Natural killer cell (primary cell): ENCODE data around the gene NGB. TPM values are rescaled to one million over a fixed set of nuclear protein-coding genes. Genes with fewer than 3 reads are reported as not detected.

ENCODE experiments used
- ATAC-seq, 3 donors: fragments of 150-1000 bp in 2 of 3; fragments of 200-7000 bp in 1 of 3; cut with Tn5 transposase; 1 replicate in 1 of 3; 2 replicates in 2 of 3; pipeline ENCODE4 v1.10.0; 2021; ENCODE audit warnings: mild to moderate bottlenecking in 2 of 3, moderate library complexity in 2 of 3
- DNase-seq, 2 donors: peaks; one replicate each; pipeline versions ENCODE4 v3.0.0 to v3.0.0-alpha.2; 2013 to 2021; ENCODE audit warnings: mixed read lengths in 1 of 2
- H3K27ac ChIP-seq: one replicate; pipeline ENCODE4 v1.5.1; 2013; ENCODE audit warnings: mild to moderate bottlenecking, low read length
- H3K27me3 ChIP-seq: one replicate; pipeline ENCODE4 v1.6.1; 2013; ENCODE audit warnings: low read length; ENCODE audit not compliant: control insufficient read depth, insufficient read depth
- H3K36me3 ChIP-seq: one replicate; pipeline ENCODE4 v1.6.1; 2013; ENCODE audit warnings: low read length; ENCODE audit not compliant: control insufficient read depth, insufficient read depth
- H3K4me1 ChIP-seq: one replicate; pipeline ENCODE4 v1.6.1; 2013; ENCODE audit warnings: low read length; ENCODE audit not compliant: control insufficient read depth, insufficient read depth
- H3K4me3 ChIP-seq: one replicate; pipeline ENCODE4 v1.5.1; 2013; ENCODE audit warnings: low read length
- H3K9me3 ChIP-seq: one replicate; pipeline ENCODE4 v1.6.1; 2013; ENCODE audit warnings: low read length; ENCODE audit not compliant: control insufficient read depth, insufficient read depth
- H3K27ac Mint-ChIP-seq, 2 donors: one replicate each; pipeline ENCODE4 v1.8.0; 2022; ENCODE audit warnings: mild to moderate bottlenecking in 2 of 2, mixed read lengths in 2 of 2, moderate library complexity in 1 of 2
- H3K27me3 Mint-ChIP-seq, 2 donors: one replicate each; pipeline ENCODE4 v1.8.0; 2022; ENCODE audit warnings: low read depth in 2 of 2, mixed read lengths in 2 of 2
- H3K36me3 Mint-ChIP-seq: one replicate; pipeline ENCODE4 v1.8.0; 2022; ENCODE audit warnings: mixed read lengths
- H3K4me1 Mint-ChIP-seq, 2 donors: one replicate each; pipeline ENCODE4 v1.8.0; 2022; ENCODE audit warnings: mixed read lengths in 2 of 2
- H3K4me3 Mint-ChIP-seq: one replicate; pipeline ENCODE4 v1.8.0; 2022; ENCODE audit warnings: mild to moderate bottlenecking, moderate library complexity, mixed read lengths
- H3K9me3 Mint-ChIP-seq, 2 donors: one replicate each; pipeline ENCODE4 v1.8.0; 2022; ENCODE audit warnings: mixed read lengths in 2 of 2
- WGBS: methylation state at CpG from one replicate; pipeline ENCODE4 v1.1.7; 2013; ENCODE audit warnings: missing lambda C conversion rate; ENCODE audit not compliant: insufficient coverage; 5-methylcytosine and 5-hydroxymethylcytosine counted together
- intact Hi-C: fragments of 100-400 bp; cut with micrococcal nuclease; formaldehyde crosslinking; loops from one replicate; pipeline ENCODE4 v1.14.2; 2022
- total RNA-seq, 4 donors: library from RNA; stranded (reverse); fragments of 120-200 nt in 1 of 4; gene quantifications; one replicate each; pipeline versions ENCODE4 v1.2.3 to v1.2.4, GENCODE V29; 2013 to 2022
- TF ChIP-seq, protein P1 (sequence below): fragments of 200-600 bp; IDR thresholded peaks from one replicate; pipeline ENCODE4 v1.8.0; 2022; ENCODE audit warnings: antibody characterized with exemption

Gene NGB
- total RNA-seq, 3 donors from 2014 or later (not counting 1 experiment from before 2014, with no cell fraction given): not detected

- ATAC-seq: no peak
- Histone ChIP-seq H3K4me1 (peaks cover 11% of the 10 kb centered on the region), H3K27ac (no peak overlapping the region), H3K27me3 (no peaks in the 10 kb centered on the region), H3K9me3 (no peaks in the 10 kb centered on the region), H3K4me3 (no peak overlapping the region), H3K36me3 (no peaks in the 10 kb centered on the region)
- Mint-ChIP-seq H3K27ac (no peak overlapping the region), H3K4me3 (no peak overlapping the region), H3K27me3 (no peaks in the 10 kb centered on the region), H3K36me3 (no peaks in the 10 kb centered on the region), H3K9me3 (no peaks in the 10 kb centered on the region), H3K4me1 (peaks cover 13 to 14% of the 10 kb centered on the region in 2 donors)
- WGBS: 86% methylated on average over 5 of the region's 5 CpGs
- intact Hi-C loops: no loop called here
- TF ChIP-seq, protein P1, sequence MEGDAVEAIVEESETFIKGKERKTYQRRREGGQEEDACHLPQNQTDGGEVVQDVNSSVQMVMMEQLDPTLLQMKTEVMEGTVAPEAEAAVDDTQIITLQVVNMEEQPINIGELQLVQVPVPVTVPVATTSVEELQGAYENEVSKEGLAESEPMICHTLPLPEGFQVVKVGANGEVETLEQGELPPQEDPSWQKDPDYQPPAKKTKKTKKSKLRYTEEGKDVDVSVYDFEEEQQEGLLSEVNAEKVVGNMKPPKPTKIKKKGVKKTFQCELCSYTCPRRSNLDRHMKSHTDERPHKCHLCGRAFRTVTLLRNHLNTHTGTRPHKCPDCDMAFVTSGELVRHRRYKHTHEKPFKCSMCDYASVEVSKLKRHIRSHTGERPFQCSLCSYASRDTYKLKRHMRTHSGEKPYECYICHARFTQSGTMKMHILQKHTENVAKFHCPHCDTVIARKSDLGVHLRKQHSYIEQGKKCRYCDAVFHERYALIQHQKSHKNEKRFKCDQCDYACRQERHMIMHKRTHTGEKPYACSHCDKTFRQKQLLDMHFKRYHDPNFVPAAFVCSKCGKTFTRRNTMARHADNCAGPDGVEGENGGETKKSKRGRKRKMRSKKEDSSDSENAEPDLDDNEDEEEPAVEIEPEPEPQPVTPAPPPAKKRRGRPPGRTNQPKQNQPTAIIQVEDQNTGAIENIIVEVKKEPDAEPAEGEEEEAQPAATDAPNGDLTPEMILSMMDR: no peak
- no peak for DNase-seq
These were observed 47.1 kb upstream of the NGB start for GRCh38 chr14:77318006-77318553.

- Histone ChIP-seq H3K4me1 (peaks cover 5% of the 10 kb centered on the region), H3K4me3 (no peak overlapping the region), H3K27me3 (no peaks in the 10 kb centered on the region), H3K36me3 (no peaks in the 10 kb centered on the region), H3K9me3 (no peaks in the 10 kb centered on the region), H3K27ac (no peak overlapping the region)
- Mint-ChIP-seq H3K27ac (no peak overlapping the region), H3K27me3 (no peaks in the 10 kb centered on the region), H3K4me1 (peaks cover 8% of the 10 kb centered on the region in 2 donors), H3K4me3 (no peak overlapping the region), H3K36me3 (no peaks in the 10 kb centered on the region), H3K9me3 (no peaks in the 10 kb centered on the region)
- 89% methylated on average over 5 of the region's 5 CpGs for WGBS
- DNase-seq (no peak), ATAC-seq (no peak)
- TF ChIP-seq, protein P1: no peak
- intact Hi-C loops: loop anchor here (1.0 kb wide), 1 partner anchor 165 kb away; no protein-coding TSS in a partner anchor
These were observed 45.9 kb upstream of the NGB start for GRCh38 chr14:77316872-77317301.

DNA sequence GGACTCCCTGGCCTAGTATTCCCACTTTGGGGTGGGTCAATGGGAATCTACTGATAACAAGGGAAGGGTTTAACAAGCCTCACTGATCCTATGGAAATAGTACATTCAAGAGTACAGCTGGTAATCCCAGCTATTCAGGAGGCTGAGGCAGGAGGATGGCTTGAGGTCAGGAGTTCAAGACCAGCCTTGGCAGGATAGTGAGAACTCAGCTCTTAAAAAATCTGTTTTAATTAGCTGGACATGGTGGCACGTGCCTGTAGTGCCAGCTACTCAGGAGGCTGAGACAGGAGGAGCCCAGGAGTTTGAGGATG, 45.1 kb upstream of the NGB start:
- TF ChIP-seq, protein P1: peak; percentile 22
- 38% methylated on average over 1 of the region's 1 CpG for WGBS
- H3K4me3 ChIP-seq: no peak overlapping the region
- no peaks in the 10 kb centered on the region for H3K9me3 ChIP-seq
- Mint-ChIP-seq H3K9me3 (no peaks in the 10 kb centered on the region), H3K36me3 (no peaks in the 10 kb centered on the region), H3K4me3 (no peak overlapping the region), H3K4me1 (peaks cover 5 to 7% of the 10 kb centered on the region in 2 donors), H3K27me3 (no peaks in the 10 kb centered on the region), H3K27ac (no peak overlapping the region)
- DNase-seq: no peak
- no peak for ATAC-seq
- no peak overlapping the region for H3K27ac ChIP-seq
- intact Hi-C loops: loop anchor here (1.0 kb wide), 1 partner anchor 164 kb away; no protein-coding TSS in a partner anchor
- no peaks in the 10 kb centered on the region for H3K36me3 ChIP-seq
- peaks cover 4% of the 10 kb centered on the region for H3K4me1 ChIP-seq
- H3K27me3 ChIP-seq: no peaks in the 10 kb centered on the region
